Measurements from ENCODE around the gene ZSWIM3.

ZSWIM3 gene

DNA sequence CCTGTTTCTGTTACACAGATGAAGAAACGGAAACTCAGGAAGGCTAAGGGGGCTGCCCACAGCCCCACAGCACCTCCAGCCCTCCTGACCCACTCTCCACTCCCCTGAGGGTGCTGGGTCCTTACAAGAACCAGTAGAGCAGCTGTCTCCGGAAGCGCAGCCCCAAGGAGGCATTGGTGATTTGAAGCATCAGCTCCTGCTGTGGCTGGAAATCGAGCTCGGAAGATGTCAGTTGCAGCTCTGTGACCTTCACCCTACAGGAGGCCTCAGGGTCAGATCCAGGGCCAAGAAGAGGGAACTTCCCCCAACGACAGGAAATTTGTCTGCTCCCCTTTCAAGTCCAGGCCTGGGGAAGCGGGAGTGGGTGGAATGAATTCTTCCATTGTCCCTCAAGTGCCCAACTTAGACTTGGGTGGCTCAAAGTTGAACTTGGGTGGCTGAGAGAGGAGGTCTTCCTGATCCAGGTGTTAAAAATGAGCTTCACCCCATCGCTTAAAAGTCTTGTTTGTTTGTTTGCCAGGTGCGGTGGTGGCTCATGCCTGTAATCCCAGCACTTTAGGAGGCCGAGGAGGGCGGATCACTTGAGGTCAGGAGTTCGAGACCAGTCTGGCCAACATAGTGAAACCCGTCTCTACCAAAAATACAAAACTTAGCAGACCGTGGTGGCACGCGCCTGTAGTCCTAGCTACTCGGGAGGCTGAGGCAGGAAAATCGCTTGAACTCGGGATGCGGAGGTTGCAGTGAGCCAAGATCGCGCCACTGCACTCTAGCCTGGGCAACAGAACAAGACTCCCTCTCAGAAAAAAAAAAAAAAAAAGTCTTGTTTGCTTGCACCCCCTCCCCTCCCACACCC is 52.6 kb downstream of the ZSWIM3 start:
- no peak for ATAC-seq

DNA sequence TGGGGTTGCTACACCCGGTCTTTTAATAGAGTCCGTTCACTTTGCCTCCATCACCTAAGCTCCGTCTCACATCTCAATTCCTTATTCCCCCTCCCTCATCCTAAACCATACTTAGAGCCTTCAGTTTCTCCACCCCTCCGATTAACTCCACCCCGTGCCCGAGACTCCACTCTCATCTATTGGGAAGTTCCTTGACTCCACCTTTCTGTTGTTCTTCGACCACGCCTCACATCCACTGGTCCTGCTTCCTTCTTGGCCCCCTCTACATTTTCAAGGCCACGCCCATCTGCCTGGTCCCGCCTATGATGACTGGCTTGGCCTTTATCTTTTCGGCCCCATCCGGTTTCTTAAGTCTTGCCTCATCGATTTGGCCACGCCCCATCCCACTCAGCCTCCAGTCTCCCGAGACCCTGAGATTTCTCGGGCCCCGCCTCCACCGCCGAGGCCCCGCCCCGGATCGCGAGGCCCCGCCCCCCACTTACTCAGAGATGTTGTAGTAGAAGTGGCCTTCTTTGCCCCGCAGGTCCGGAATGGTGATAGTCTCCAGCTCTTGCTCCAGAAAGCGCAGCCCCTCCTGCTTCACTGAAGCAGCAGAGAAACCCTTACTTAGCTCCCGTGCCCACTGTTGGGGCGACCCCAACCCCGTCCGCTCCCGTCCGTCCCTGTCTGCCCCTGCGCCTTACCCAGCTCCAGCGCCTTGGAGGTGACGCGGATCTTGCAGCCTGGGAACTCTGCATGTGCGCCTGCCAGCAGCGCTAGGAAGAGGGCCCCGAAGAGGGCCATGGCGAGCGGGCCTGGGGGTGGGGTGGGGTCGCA is 53.5 kb downstream of the ZSWIM3 start:
- TF ChIP-seq, protein P1, sequence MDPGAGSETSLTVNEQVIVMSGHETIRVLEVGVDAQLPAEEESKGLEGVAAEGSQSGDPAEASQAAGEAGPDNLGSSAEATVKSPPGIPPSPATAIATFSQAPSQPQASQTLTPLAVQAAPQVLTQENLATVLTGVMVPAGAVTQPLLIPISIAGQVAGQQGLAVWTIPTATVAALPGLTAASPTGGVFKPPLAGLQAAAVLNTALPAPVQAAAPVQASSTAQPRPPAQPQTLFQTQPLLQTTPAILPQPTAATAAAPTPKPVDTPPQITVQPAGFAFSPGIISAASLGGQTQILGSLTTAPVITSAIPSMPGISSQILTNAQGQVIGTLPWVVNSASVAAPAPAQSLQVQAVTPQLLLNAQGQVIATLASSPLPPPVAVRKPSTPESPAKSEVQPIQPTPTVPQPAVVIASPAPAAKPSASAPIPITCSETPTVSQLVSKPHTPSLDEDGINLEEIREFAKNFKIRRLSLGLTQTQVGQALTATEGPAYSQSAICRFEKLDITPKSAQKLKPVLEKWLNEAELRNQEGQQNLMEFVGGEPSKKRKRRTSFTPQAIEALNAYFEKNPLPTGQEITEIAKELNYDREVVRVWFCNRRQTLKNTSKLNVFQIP (CRISPR knock-in tag; IDR thresholded peaks at IDR 0.05; ENCODE audit: borderline replicate concordance, low read depth) = no peak
- TF ChIP-seq, protein P2, sequence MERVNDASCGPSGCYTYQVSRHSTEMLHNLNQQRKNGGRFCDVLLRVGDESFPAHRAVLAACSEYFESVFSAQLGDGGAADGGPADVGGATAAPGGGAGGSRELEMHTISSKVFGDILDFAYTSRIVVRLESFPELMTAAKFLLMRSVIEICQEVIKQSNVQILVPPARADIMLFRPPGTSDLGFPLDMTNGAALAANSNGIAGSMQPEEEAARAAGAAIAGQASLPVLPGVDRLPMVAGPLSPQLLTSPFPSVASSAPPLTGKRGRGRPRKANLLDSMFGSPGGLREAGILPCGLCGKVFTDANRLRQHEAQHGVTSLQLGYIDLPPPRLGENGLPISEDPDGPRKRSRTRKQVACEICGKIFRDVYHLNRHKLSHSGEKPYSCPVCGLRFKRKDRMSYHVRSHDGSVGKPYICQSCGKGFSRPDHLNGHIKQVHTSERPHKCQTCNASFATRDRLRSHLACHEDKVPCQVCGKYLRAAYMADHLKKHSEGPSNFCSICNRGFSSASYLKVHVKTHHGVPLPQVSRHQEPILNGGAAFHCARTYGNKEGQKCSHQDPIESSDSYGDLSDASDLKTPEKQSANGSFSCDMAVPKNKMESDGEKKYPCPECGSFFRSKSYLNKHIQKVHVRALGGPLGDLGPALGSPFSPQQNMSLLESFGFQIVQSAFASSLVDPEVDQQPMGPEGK (CRISPR knock-in tag; IDR thresholded peaks at IDR 0.05; ENCODE audit: borderline replicate concordance) = no peak
- TF ChIP-seq, protein P3, sequence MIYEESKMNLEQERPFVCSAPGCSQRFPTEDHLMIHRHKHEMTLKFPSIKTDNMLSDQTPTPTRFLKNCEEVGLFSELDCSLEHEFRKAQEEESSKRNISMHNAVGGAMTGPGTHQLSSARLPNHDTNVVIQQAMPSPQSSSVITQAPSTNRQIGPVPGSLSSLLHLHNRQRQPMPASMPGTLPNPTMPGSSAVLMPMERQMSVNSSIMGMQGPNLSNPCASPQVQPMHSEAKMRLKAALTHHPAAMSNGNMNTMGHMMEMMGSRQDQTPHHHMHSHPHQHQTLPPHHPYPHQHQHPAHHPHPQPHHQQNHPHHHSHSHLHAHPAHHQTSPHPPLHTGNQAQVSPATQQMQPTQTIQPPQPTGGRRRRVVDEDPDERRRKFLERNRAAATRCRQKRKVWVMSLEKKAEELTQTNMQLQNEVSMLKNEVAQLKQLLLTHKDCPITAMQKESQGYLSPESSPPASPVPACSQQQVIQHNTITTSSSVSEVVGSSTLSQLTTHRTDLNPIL (CRISPR knock-in tag; IDR thresholded peaks at IDR 0.05; ENCODE audit: low read depth) = no peak
- TF ChIP-seq ZNF8 (CRISPR knock-in tag; IDR thresholded peaks at IDR 0.05) = no peak
- TF ChIP-seq, protein P4, sequence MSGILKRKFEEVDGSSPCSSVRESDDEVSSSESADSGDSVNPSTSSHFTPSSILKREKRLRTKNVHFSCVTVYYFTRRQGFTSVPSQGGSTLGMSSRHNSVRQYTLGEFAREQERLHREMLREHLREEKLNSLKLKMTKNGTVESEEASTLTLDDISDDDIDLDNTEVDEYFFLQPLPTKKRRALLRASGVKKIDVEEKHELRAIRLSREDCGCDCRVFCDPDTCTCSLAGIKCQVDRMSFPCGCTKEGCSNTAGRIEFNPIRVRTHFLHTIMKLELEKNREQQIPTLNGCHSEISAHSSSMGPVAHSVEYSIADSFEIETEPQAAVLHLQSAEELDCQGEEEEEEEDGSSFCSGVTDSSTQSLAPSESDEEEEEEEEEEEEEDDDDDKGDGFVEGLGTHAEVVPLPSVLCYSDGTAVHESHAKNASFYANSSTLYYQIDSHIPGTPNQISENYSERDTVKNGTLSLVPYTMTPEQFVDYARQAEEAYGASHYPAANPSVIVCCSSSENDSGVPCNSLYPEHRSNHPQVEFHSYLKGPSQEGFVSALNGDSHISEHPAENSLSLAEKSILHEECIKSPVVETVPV (CRISPR knock-in tag; IDR thresholded peaks at IDR 0.05) = no peak
- ATAC-seq = peak; percentile 90

More for the DNA sequence above, 52.6 kb downstream of the ZSWIM3 start:
- TF ChIP-seq ESRRG (CRISPR knock-in tag; IDR thresholded peaks at IDR 0.05) (no peak), ARNTL (CRISPR knock-in tag; IDR thresholded peaks at IDR 0.05; ENCODE audit: borderline replicate concordance, low read depth) (no peak), ZFP3 (CRISPR knock-in tag; IDR thresholded peaks at IDR 0.05) (no peak)

DNA sequence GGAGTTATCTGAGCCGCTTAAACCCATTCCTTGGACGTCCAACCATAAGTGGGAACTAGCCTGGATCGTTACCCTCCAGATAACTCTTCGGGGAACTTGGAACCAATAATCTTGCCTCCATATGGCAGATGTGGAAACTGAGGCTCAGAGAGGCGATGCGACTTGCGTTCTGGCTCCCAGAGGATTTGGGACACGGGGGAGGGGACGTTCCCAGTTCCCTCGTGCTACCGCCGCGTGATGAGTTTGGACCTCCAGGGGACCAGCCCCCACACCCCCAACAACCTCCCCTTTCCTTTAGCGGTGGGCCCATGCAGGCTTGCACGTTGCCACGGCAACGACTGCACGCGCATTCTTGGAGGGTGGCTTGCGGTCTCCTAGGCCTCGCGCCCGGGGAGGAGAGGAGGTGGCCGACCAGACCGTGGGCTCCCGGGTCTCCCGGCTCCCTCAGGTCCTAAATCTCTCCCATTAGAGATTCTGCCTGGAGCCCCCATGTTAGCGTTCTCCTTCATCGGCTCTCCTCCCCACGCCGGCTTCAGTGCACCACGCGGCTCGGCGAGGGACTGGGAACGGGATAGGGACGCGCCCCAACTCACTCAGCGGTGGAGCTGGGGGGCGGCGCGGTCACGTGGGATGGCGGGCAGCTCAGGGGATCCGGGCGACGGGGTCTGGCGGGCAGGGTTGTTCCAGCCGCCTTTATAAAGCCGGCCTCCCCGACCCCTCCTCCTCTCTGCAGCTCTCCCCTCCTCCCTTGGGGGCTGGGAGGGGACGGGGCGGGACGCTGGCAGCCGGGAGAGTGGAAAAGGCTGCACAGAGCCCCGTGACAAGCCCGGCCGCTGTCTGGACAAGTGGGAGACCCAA is 54.3 kb downstream of the ZSWIM3 start, which contains the start of gene PLTP:
PLTP (minus strand) TSS at position 670 of the 858 bp plus-strand sequence. CDS start 703 bp downstream, outside the sequence.
- TF ChIP-seq TOX (CRISPR knock-in tag; IDR thresholded peaks at IDR 0.05; ENCODE audit: borderline replicate concordance) = no peak
- no peak for TF ChIP-seq TCF4 (CRISPR knock-in tag; IDR thresholded peaks at IDR 0.05; ENCODE audit: borderline replicate concordance)
- TF ChIP-seq, protein P2 (CRISPR knock-in tag; IDR thresholded peaks at IDR 0.05; ENCODE audit: borderline replicate concordance) = peak; percentile 52; the same call in 1 of the 2 replicates
- TF ChIP-seq OSR1 (CRISPR knock-in tag; IDR thresholded peaks at IDR 0.05) = no peak
- ATAC-seq = peak; percentile 59

DNA sequence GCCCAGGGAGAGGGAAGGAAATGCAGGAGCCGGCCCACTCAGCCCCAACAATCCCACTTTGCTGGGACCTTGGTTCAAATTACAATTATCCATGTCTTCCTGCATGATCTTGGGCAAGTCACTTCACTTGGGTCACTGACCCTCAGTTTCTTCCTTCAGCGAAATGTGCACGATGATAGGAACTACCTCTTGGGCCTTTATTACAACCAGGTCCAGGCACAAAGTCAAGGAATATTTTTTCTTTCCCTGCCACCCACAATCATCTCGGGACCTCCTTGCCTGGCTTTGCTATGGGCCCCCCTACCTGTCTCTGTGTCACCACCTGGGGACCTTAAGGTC is 54.9 kb downstream of the ZSWIM3 start:
- ATAC-seq = no peak
- TF ChIP-seq, protein P3 (CRISPR knock-in tag; IDR thresholded peaks at IDR 0.05; ENCODE audit: low read depth) = no peak
- no peak for TF ChIP-seq ISL1 (CRISPR knock-in tag; IDR thresholded peaks at IDR 0.05)
- TF ChIP-seq, protein P5, sequence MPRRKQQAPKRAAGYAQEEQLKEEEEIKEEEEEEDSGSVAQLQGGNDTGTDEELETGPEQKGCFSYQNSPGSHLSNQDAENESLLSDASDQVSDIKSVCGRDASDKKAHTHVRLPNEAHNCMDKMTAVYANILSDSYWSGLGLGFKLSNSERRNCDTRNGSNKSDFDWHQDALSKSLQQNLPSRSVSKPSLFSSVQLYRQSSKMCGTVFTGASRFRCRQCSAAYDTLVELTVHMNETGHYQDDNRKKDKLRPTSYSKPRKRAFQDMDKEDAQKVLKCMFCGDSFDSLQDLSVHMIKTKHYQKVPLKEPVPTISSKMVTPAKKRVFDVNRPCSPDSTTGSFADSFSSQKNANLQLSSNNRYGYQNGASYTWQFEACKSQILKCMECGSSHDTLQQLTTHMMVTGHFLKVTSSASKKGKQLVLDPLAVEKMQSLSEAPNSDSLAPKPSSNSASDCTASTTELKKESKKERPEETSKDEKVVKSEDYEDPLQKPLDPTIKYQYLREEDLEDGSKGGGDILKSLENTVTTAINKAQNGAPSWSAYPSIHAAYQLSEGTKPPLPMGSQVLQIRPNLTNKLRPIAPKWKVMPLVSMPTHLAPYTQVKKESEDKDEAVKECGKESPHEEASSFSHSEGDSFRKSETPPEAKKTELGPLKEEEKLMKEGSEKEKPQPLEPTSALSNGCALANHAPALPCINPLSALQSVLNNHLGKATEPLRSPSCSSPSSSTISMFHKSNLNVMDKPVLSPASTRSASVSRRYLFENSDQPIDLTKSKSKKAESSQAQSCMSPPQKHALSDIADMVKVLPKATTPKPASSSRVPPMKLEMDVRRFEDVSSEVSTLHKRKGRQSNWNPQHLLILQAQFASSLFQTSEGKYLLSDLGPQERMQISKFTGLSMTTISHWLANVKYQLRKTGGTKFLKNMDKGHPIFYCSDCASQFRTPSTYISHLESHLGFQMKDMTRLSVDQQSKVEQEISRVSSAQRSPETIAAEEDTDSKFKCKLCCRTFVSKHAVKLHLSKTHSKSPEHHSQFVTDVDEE (CRISPR knock-in tag; IDR thresholded peaks at IDR 0.05) = no peak
- no peak for TF ChIP-seq TOX (CRISPR knock-in tag; IDR thresholded peaks at IDR 0.05; ENCODE audit: borderline replicate concordance)
- TF ChIP-seq BACH2 (CRISPR knock-in tag; IDR thresholded peaks at IDR 0.05; ENCODE audit: borderline replicate concordance) = no peak
- no peak for TF ChIP-seq PPARA (CRISPR knock-in tag; IDR thresholded peaks at IDR 0.05; ENCODE audit: borderline replicate concordance)
- TF ChIP-seq ZNF565 (CRISPR knock-in tag; conservative IDR thresholded peaks at IDR 0.05; ENCODE audit: low read depth) = no peak
- TF ChIP-seq, protein P2 (CRISPR knock-in tag; IDR thresholded peaks at IDR 0.05; ENCODE audit: borderline replicate concordance) = no peak
